Neural cell (in vitro differentiated cells): ENCODE results near the gene CD300LG. TPM values are rescaled to one million over a fixed set of nuclear protein-coding genes. Genes with fewer than 3 reads are reported as not detected.

ENCODE experiments used
- H2AFZ ChIP-seq: fragments of 200-600, 300-800 bp; sonication (generic), shearing (Covaris generic); 2 replicates; pipeline ENCODE4 v1.6.0; 2014; ENCODE audit warnings: low read depth, mild to moderate bottlenecking, antibody characterized with exemption, low read length, moderate library complexity
- H3F3A ChIP-seq: fragments of 200-600 bp; shearing (Covaris generic); 2 replicates; pipeline ENCODE4 v1.6.1; 2016; ENCODE audit warnings: mild to moderate bottlenecking, moderate library complexity, mixed read lengths, antibody characterized with exemption, low read length; ENCODE audit not compliant: insufficient read depth, poor library complexity, severe bottlenecking
- H3K27ac ChIP-seq: fragments of 200-600, 300-800 bp; sonication (generic), shearing (Covaris generic); 2 replicates; pipeline ENCODE4 v1.5.1; 2014; ENCODE audit warnings: mild to moderate bottlenecking, low read length, moderate library complexity
- H3K27me3 ChIP-seq: fragments of 300-800, 200-600 bp; sonication (generic), shearing (Covaris generic); 2 replicates; pipeline ENCODE4 v1.6.0; 2014; ENCODE audit warnings: mild to moderate bottlenecking, low read depth, low read length, moderate library complexity; ENCODE audit not compliant: insufficient read depth
- H3K36me3 ChIP-seq: fragments of 300-800, 200-600 bp; sonication (generic), shearing (Covaris generic); 2 replicates; pipeline ENCODE4 v1.5.1; 2014; ENCODE audit warnings: mild to moderate bottlenecking, antibody characterized with exemption, low read length, moderate library complexity; ENCODE audit not compliant: insufficient read depth
- H3K4me2 ChIP-seq: fragments of 300-800, 200-600 bp; sonication (generic), shearing (Covaris generic); 2 replicates; pipeline ENCODE4 v1.6.0; 2014; ENCODE audit warnings: mild to moderate bottlenecking, low read length
- H3K4me3 ChIP-seq: fragments of 300-800, 200-600 bp; sonication (generic), shearing (Covaris generic); 2 replicates; pipeline ENCODE4 v1.5.1; 2014; ENCODE audit warnings: mild to moderate bottlenecking, low read length, moderate library complexity
- H3K79me2 ChIP-seq: fragments of 200-600 bp; shearing (Covaris generic); replicated peaks from 2 replicates; pipeline ENCODE4 v1.6.0; 2014; ENCODE audit warnings: mild to moderate bottlenecking, low read length, moderate library complexity; ENCODE audit not compliant: insufficient read depth
- H3K9ac ChIP-seq: fragments of 300-800, 200-600 bp; sonication (generic), shearing (Covaris generic); 2 replicates; pipeline ENCODE4 v1.6.1; 2016; ENCODE audit warnings: mild to moderate bottlenecking, low read length, mixed read lengths
- H3K9me2 ChIP-seq: fragments of 200-600 bp; shearing (Covaris generic); 2 replicates; pipeline ENCODE4 v1.6.1; 2016; ENCODE audit warnings: mild to moderate bottlenecking, low read length, mixed read lengths; ENCODE audit not compliant: insufficient read depth
- H3K9me3 ChIP-seq: fragments of 200-600, 300-800 bp; sonication (generic), shearing (Covaris generic); 2 replicates; pipeline ENCODE4 v1.6.1; 2016; ENCODE audit warnings: mild to moderate bottlenecking, mixed run types, low read length, moderate library complexity, mixed read lengths
- H4K20me1 ChIP-seq: fragments of 200-600 bp; shearing (Covaris generic); 2 replicates; pipeline ENCODE4 v1.6.1; 2016; ENCODE audit warnings: mild to moderate bottlenecking, mixed run types; ENCODE audit not compliant: insufficient read depth
- REST ChIP-seq: IDR thresholded peaks from 2 replicates; pipeline ENCODE4 v1.6.1; 2012; ENCODE audit warnings: borderline replicate concordance
- TAF1 ChIP-seq: IDR thresholded peaks from 2 replicates; pipeline ENCODE4 v1.6.1; 2012; ENCODE audit warnings: low read depth
- polyA plus RNA-seq: library from polyadenylated mRNA; depleted of rRNA; stranded (reverse); fragments of >200 nt; gene quantifications from 2 replicates; pipeline ENCODE4 v1.2.3, GENCODE V29; 2014

Gene CD300LG
- polyA plus RNA-seq, 1 donor from 2014 or later = not detected

- H3K4me2 ChIP-seq = no peak overlapping the region
- no peaks in the 10 kb centered on the region for H3K27me3 ChIP-seq
- TF ChIP-seq TAF1 (no peak), REST (no peak)
- no peaks in the 10 kb centered on the region for H3F3A ChIP-seq
- no peaks in the 10 kb centered on the region for H3K9me2 ChIP-seq
- H3K27ac ChIP-seq = no peak overlapping the region
- no peaks in the 10 kb centered on the region for H4K20me1 ChIP-seq
- H3K9ac ChIP-seq = no peak overlapping the region
- no peaks in the 10 kb centered on the region for H3K9me3 ChIP-seq
- no peak overlapping the region for H3K4me3 ChIP-seq
- no peak overlapping the region for H2AFZ ChIP-seq
- no peaks in the 10 kb centered on the region for H3K36me3 ChIP-seq
- no peaks in the 10 kb centered on the region for H3K79me2 ChIP-seq
Observed at GRCh38 chr17:43912635-43913304, 65.8 kb downstream of the CD300LG start.

Other genes starting within 250 kb of the CD300LG start
- gene MEOX1, start 185.3 kb upstream of the CD300LG start, polyA plus RNA-seq = 0.50 TPM in 1 of 2 replicates, not detected in the other
- gene SOST, start 88.4 kb upstream of the CD300LG start, polyA plus RNA-seq = 0.10 TPM in 1 of 2 replicates, not detected in the other
- 38.7 and 38.8 TPM in 2 replicates for gene DUSP3, start 68.2 kb upstream of the CD300LG start, polyA plus RNA-seq
- gene CFAP97D1, start 66.7 kb upstream of the CD300LG start, polyA plus RNA-seq = 0.09 TPM in 1 of 2 replicates, not detected in the other
- 48.1 and 67.2 TPM in 2 replicates for gene MPP3, start 14.0 kb upstream of the CD300LG start, polyA plus RNA-seq
- 25.5 and 34.3 TPM in 2 replicates for gene MPP2, start 60.4 kb downstream of the CD300LG start, polyA plus RNA-seq
- gene PPY, start 95.3 kb downstream of the CD300LG start, polyA plus RNA-seq = not detected in 2 replicates
- gene PYY, start 106.8 kb downstream of the CD300LG start, polyA plus RNA-seq = not detected in 2 replicates
- gene NAGS, start 157.4 kb downstream of the CD300LG start, polyA plus RNA-seq = 0.50 TPM in 1 of 2 replicates, not detected in the other
- gene TMEM101, start 167.8 kb downstream of the CD300LG start, polyA plus RNA-seq = 59.3 and 62.9 TPM in 2 replicates
- 9.6 and 12.0 TPM in 2 replicates for gene LSM12, start 219.5 kb downstream of the CD300LG start, polyA plus RNA-seq
- gene G6PC3, start 223.6 kb downstream of the CD300LG start, polyA plus RNA-seq = 10.8 and 16.7 TPM in 2 replicates